DND-41 (cell line): ENCODE results near the gene PDE1C.

ENCODE experiments used
- EZH2 ChIP-seq: IDR thresholded peaks from 3 replicates; pipeline ENCODE4 v1.6.1; 2012; ENCODE audit warnings: borderline replicate concordance, low read depth, mild to moderate bottlenecking, moderate library complexity, low read length, inconsistent platforms; ENCODE audit not compliant: severe bottlenecking
- TF ChIP-seq, protein P1 (sequence below): IDR thresholded peaks from 2 replicates; pipeline ENCODE4 v1.5.1; 2012; ENCODE audit warnings: borderline replicate concordance, low read length, moderate library complexity, mild to moderate bottlenecking; ENCODE audit not compliant: poor library complexity, severe bottlenecking; ENCODE audit errors: extremely low read depth

DNA sequence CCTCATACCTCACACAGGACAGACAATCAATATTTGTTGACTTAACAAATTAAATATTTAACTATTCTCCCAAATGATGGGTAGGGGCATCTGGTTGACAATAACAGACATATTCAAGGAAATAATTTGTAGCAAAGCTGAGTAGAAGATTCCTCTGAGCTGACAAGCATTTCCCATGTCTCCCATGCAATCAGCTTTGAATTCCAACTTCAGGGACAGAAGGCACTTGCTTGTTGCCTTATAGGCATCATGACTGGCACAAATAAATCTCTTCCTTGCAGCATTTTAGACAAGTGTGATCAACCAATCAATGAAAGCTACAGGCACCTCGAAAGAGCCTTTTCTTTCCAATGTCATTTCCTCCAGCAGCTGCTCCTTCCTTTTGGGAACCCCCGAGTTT, 146.0 kb downstream of the PDE1C start:
- TF ChIP-seq EZH2: no peak
- TF ChIP-seq, protein P1, sequence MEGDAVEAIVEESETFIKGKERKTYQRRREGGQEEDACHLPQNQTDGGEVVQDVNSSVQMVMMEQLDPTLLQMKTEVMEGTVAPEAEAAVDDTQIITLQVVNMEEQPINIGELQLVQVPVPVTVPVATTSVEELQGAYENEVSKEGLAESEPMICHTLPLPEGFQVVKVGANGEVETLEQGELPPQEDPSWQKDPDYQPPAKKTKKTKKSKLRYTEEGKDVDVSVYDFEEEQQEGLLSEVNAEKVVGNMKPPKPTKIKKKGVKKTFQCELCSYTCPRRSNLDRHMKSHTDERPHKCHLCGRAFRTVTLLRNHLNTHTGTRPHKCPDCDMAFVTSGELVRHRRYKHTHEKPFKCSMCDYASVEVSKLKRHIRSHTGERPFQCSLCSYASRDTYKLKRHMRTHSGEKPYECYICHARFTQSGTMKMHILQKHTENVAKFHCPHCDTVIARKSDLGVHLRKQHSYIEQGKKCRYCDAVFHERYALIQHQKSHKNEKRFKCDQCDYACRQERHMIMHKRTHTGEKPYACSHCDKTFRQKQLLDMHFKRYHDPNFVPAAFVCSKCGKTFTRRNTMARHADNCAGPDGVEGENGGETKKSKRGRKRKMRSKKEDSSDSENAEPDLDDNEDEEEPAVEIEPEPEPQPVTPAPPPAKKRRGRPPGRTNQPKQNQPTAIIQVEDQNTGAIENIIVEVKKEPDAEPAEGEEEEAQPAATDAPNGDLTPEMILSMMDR: no peak
